ENCODE measurements around the gene ACOT2. TPM values are rescaled to one million over a fixed set of nuclear protein-coding genes. Genes with fewer than 3 reads are reported as not detected.

Gene ACOT2
- total and polyA plus RNA-seq, 2 donors from 2014 or later = 29.4 to 128 TPM

DNA sequence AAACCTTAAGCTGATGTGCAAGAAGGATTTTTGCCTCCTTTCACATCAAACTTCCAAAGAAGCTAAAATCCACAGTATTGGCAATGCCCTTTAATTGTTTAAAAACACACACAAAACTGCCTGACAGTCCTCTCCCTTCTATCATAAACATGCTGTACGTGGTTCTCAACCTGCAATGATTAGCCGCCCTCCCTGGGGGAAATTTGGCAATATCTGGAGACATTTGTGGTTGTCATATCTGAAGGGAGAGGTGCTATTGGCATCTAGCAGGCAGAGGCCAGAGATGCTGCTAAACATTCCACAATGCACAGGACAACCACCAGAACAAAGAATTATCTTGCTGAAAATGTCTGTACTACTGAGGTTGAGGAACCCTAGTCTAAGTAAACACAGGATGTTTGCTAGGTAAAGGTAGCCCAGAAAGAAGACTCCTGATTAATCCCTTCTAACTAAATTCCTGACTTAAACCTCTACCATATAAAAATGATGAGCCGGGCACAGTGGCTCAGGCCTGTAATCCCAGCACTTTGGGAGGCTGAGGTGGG, 44.5 kb downstream of the ACOT2 start:
- Histone ChIP-seq H3K36me3 (ENCODE audit: control insufficient read depth in 2 of 3, insufficient read depth in 3 of 3, low read length in 3 of 3) (no peaks in the 10 kb centered on the region), H3K4me1 (ENCODE audit: control insufficient read depth in 2 of 3, insufficient read depth in 2 of 3, low read depth in 1 of 3, low read length in 3 of 3) (peaks cover 0 to 4% (median 2%) of the 10 kb centered on the region in 3 donors), H3K9me3 (ENCODE audit: control insufficient read depth in 2 of 3, insufficient read depth in 1 of 3, low read length in 3 of 3) (no peaks in the 10 kb centered on the region), H3K4me3 (ENCODE audit: low read length in 3 of 3) (peak overlapping the region in 2 of 3 donors; percentile 71 to 72), H3K27ac (ENCODE audit: low read depth in 2 of 2, low read length in 2 of 2) (no peak overlapping the region), H3K27me3 (ENCODE audit: control insufficient read depth, insufficient read depth, low read length) (no peaks in the 10 kb centered on the region), H3K9ac (ENCODE audit: low read length in 3 of 3) (peak overlapping the region in 1 of 3 donors; percentile 7)
- DNase-seq (no peak), FAIRE-seq (no peak)
- TF ChIP-seq, protein P1, sequence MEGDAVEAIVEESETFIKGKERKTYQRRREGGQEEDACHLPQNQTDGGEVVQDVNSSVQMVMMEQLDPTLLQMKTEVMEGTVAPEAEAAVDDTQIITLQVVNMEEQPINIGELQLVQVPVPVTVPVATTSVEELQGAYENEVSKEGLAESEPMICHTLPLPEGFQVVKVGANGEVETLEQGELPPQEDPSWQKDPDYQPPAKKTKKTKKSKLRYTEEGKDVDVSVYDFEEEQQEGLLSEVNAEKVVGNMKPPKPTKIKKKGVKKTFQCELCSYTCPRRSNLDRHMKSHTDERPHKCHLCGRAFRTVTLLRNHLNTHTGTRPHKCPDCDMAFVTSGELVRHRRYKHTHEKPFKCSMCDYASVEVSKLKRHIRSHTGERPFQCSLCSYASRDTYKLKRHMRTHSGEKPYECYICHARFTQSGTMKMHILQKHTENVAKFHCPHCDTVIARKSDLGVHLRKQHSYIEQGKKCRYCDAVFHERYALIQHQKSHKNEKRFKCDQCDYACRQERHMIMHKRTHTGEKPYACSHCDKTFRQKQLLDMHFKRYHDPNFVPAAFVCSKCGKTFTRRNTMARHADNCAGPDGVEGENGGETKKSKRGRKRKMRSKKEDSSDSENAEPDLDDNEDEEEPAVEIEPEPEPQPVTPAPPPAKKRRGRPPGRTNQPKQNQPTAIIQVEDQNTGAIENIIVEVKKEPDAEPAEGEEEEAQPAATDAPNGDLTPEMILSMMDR (IDR thresholded peaks at IDR 0.05; ENCODE audit: borderline replicate concordance, extremely low read depth, insufficient read depth) = no peak
- intact Hi-C loops (cut with DNase I) = no loop called here

DNA sequence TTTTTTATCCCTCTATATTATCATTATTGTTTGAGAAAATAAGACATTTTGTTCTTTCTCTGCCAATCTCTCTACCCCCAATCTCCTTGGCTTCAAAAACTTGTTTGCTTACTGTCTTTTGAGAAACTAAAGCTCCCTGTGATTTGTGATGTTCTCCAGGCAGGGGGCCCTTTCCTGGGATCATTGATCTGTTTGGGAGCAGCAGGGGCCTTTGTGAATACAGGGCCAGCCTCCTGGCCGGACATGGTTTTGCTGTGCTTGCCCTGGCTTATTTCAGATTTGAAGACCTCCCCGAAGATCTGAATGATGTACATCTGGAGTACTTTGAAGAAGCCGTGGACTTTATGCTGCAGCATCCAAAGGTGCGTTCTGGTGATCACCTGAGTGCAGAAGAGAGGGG, 47.8 kb downstream of the ACOT2 start:
- TF ChIP-seq, protein P1 (IDR thresholded peaks at IDR 0.05; ENCODE audit: borderline replicate concordance, extremely low read depth, insufficient read depth) = no peak
- no peak for FAIRE-seq
- Histone ChIP-seq H3K9ac (ENCODE audit: low read length in 3 of 3) (no peak overlapping the region), H3K27ac (ENCODE audit: low read depth in 2 of 2, low read length in 2 of 2) (no peak overlapping the region), H3K9me3 (ENCODE audit: control insufficient read depth in 2 of 3, insufficient read depth in 1 of 3, low read length in 3 of 3) (no peaks in the 10 kb centered on the region), H3K27me3 (ENCODE audit: control insufficient read depth, insufficient read depth, low read length) (no peaks in the 10 kb centered on the region), H3K36me3 (ENCODE audit: control insufficient read depth in 2 of 3, insufficient read depth in 3 of 3, low read length in 3 of 3) (no peaks in the 10 kb centered on the region), H3K4me3 (ENCODE audit: low read length in 3 of 3) (no peak overlapping the region), H3K4me1 (ENCODE audit: control insufficient read depth in 2 of 3, insufficient read depth in 2 of 3, low read depth in 1 of 3, low read length in 3 of 3) (peaks cover 0 to 4% (median 2%) of the 10 kb centered on the region in 3 donors)
- DNase-seq = no peak
- intact Hi-C loops (cut with DNase I) = no loop called here

DNA sequence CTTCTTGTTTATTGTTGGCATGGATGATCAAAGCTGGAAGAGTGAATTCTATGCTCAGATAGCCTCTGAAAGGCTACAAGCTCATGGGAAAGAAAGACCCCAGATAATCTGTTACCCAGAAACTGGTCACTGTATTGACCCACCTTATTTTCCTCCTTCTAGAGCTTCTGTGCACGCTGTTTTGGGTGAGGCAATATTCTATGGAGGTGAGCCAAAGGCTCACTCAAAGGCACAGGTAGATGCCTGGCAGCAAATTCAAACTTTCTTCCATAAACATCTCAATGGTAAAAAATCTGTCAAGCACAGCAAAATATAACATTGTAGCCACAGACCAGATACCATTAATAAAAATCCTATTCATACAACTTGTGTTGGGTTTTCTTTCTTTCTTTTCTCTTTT, 50.5 kb downstream of the ACOT2 start:
- peak overlapping the region in 1 of 2 donors; percentile 20 for H3K27ac ChIP-seq (ENCODE audit: low read depth in 2 of 2, low read length in 2 of 2)
- TF ChIP-seq, protein P1 (IDR thresholded peaks at IDR 0.05; ENCODE audit: borderline replicate concordance, extremely low read depth, insufficient read depth) = no peak
- H3K9ac ChIP-seq (ENCODE audit: low read length in 3 of 3) = no peak overlapping the region
- FAIRE-seq (no peak), DNase-seq (no peak)
- H3K9me3 ChIP-seq (ENCODE audit: control insufficient read depth in 2 of 3, insufficient read depth in 1 of 3, low read length in 3 of 3) = no peaks in the 10 kb centered on the region
- no peak overlapping the region for H3K4me3 ChIP-seq (ENCODE audit: low read length in 3 of 3)
- intact Hi-C loops (cut with DNase I) = no loop called here
- H3K27me3 ChIP-seq (ENCODE audit: control insufficient read depth, insufficient read depth, low read length) = no peaks in the 10 kb centered on the region
- H3K4me1 ChIP-seq (ENCODE audit: control insufficient read depth in 2 of 3, insufficient read depth in 2 of 3, low read depth in 1 of 3, low read length in 3 of 3) = peaks cover 0 to 2% (median 0%) of the 10 kb centered on the region in 3 donors
- H3K36me3 ChIP-seq (ENCODE audit: control insufficient read depth in 2 of 3, insufficient read depth in 3 of 3, low read length in 3 of 3) = no peaks in the 10 kb centered on the region

GRCh38 chr14:73620268-73620667, 51.3 kb downstream of the ACOT2 start:
- H3K9ac ChIP-seq (ENCODE audit: low read length in 3 of 3) = no peak overlapping the region
- H3K27me3 ChIP-seq (ENCODE audit: control insufficient read depth, insufficient read depth, low read length) = no peaks in the 10 kb centered on the region
- peaks cover 0 to 2% (median 0%) of the 10 kb centered on the region in 3 donors for H3K4me1 ChIP-seq (ENCODE audit: control insufficient read depth in 2 of 3, insufficient read depth in 2 of 3, low read depth in 1 of 3, low read length in 3 of 3)
- TF ChIP-seq, protein P1 (IDR thresholded peaks at IDR 0.05; ENCODE audit: borderline replicate concordance, extremely low read depth, insufficient read depth) = no peak
- H3K4me3 ChIP-seq (ENCODE audit: low read length in 3 of 3) = no peak overlapping the region
- FAIRE-seq (no peak), DNase-seq (no peak)
- no peaks in the 10 kb centered on the region for H3K9me3 ChIP-seq (ENCODE audit: control insufficient read depth in 2 of 3, insufficient read depth in 1 of 3, low read length in 3 of 3)
- no peaks in the 10 kb centered on the region for H3K36me3 ChIP-seq (ENCODE audit: control insufficient read depth in 2 of 3, insufficient read depth in 3 of 3, low read length in 3 of 3)
- peak overlapping the region; percentile 16 to 20 for H3K27ac ChIP-seq (ENCODE audit: low read depth in 2 of 2, low read length in 2 of 2)
- intact Hi-C loops (cut with DNase I) = no loop called here
